HepG2 (cell line): ENCODE results near the gene WDR86. TPM values are rescaled to one million over a fixed set of nuclear protein-coding genes. Genes with fewer than 3 reads are reported as not detected.

Source experiments
- ATAC-seq: fragments of 200-7000 bp; cut with Tn5 transposase; 3 replicates; pipeline ENCODE4 v1.9.1; 2020; ENCODE audit warnings: mild to moderate bottlenecking, moderate library complexity
- BruUV-seq: library from RNA; stranded (reverse); fragments of 400-500 nt; replicated peaks from 2 replicates; lab custom pipeline; 2021; lab: Mats Ljungman, UMichigan
- CTCF ChIA-PET: fragments of 300-600 bp; formaldehyde crosslinking; extraction: SDS; loops from one replicate; lab custom pipeline; 2021; ENCODE audit warnings: low total read pairs, inconsistent platforms, low intra/inter-chr PET ratio; lab: Yijun Ruan, JAX
- POLR2A ChIA-PET: fragments of 350-600 bp; sonication (Branson Sonifier 250); formaldehyde crosslinking; loops from one replicate; lab custom pipeline; 2020; ENCODE audit warnings: antibody characterized with exemption, inconsistent platforms; lab: Yijun Ruan, JAX
- DNase-seq: peaks from one replicate; pipeline ENCODE4 v3.0.0-alpha.2; 2015; ENCODE audit warnings: low spot score
- FAIRE-seq: peaks from 3 replicates; lab custom pipeline; 2011; peaks lifted over from hg19 to GRCh38; lab: Jason Lieb, UNC
- H2AFZ ChIP-seq: one replicate; pipeline ENCODE4 v1.6.1; 2011; ENCODE audit warnings: low read length, inconsistent platforms
- H3K27ac ChIP-seq: fragments of 300-600 bp; 3 replicates; pipeline ENCODE4 v1.8.0; 2011; ENCODE audit warnings: mixed run types, mild to moderate bottlenecking, mixed read lengths, low read length, inconsistent platforms; ENCODE audit not compliant: insufficient read depth; ENCODE audit errors: extremely low read length
- H3K27me3 ChIP-seq, 2 experiments: fragments of 200-600 bp in 1 of 2; 2 replicates in 1 of 2; 3 replicates in 1 of 2; pipeline versions ENCODE4 v1.6.0 to v1.8.0; 2011; ENCODE audit warnings: low read length in 2 of 2, mild to moderate bottlenecking in 2 of 2, moderate library complexity in 2 of 2, inconsistent platforms in 1 of 2; ENCODE audit not compliant: insufficient read depth in 2 of 2, control insufficient read depth in 1 of 2
- H3K36me3 ChIP-seq, 2 experiments: fragments of 200-600 bp in 1 of 2; replicated peaks in 1 of 2; 2 replicates in 1 of 2; 3 replicates in 1 of 2; pipeline versions ENCODE4 v1.5.1 to v1.8.0; 2011; ENCODE audit warnings: low read length in 2 of 2, inconsistent platforms in 1 of 2; ENCODE audit not compliant: insufficient read depth in 2 of 2, control insufficient read depth in 1 of 2
- H3K4me1 ChIP-seq: 2 replicates; pipeline ENCODE4 v1.5.1; 2012; ENCODE audit warnings: low read length, inconsistent platforms; ENCODE audit not compliant: insufficient read depth
- H3K4me2 ChIP-seq: 2 replicates; pipeline ENCODE4 v1.6.0; 2011; ENCODE audit warnings: low read depth, low read length, inconsistent platforms
- H3K4me3 ChIP-seq, 3 experiments: fragments of 200-600 bp in 1 of 3; sonication (generic), shearing (Covaris generic) in 1 of 3; replicated peaks in 1 of 3; 2 replicates each; pipeline ENCODE4 v1.5.1; 2011 to 2016; ENCODE audit warnings: low read length in 3 of 3, inconsistent platforms in 2 of 3, low read depth in 2 of 3, mild to moderate bottlenecking in 2 of 3, control low read depth in 1 of 3, mixed read lengths in 1 of 3; ENCODE audit not compliant: insufficient read depth in 1 of 3
- H3K79me2 ChIP-seq: one replicate; pipeline ENCODE4 v1.6.1; 2011; ENCODE audit warnings: low read length, inconsistent platforms; ENCODE audit not compliant: insufficient read depth
- H3K9ac ChIP-seq: 2 replicates; pipeline ENCODE4 v1.6.0; 2011; ENCODE audit warnings: mild to moderate bottlenecking, low read depth, low read length, inconsistent platforms; ENCODE audit not compliant: insufficient read depth
- H3K9me3 ChIP-seq: 2 replicates; pipeline ENCODE4 v1.5.1; 2012; ENCODE audit warnings: mild to moderate bottlenecking, low read length
- H4K20me1 ChIP-seq: 2 replicates; pipeline ENCODE4 v1.6.0; 2011; ENCODE audit warnings: inconsistent platforms, mild to moderate bottlenecking, low read length, moderate library complexity; ENCODE audit not compliant: insufficient read depth
- BCLAF1 ChIP-seq: fragments of 450-650 bp; IDR thresholded peaks from 2 replicates; pipeline ENCODE4 v1.6.1; 2017; ENCODE audit warnings: mild to moderate bottlenecking
- DDIT3 ChIP-seq: sonication (generic); formaldehyde crosslinking; IDR thresholded peaks from 2 replicates; pipeline ENCODE4 v1.4.0; 2020; ENCODE audit warnings: mild to moderate bottlenecking, missing genetic modification reagents
- E2F5 ChIP-seq: sonication (generic); formaldehyde crosslinking; conservative IDR thresholded peaks from 2 replicates; pipeline ENCODE4 v1.4.0; 2020; ENCODE audit warnings: missing genetic modification reagents
- FOSL2 ChIP-seq: sonication (generic); formaldehyde crosslinking; IDR thresholded peaks from 2 replicates; pipeline ENCODE4 v1.4.0; 2020; ENCODE audit warnings: missing genetic modification reagents
- GTF3A ChIP-seq: sonication (generic); formaldehyde crosslinking; conservative IDR thresholded peaks from 2 replicates; pipeline ENCODE4 v1.4.0; 2020; ENCODE audit warnings: mild to moderate bottlenecking, missing genetic modification reagents
- JDP2 ChIP-seq: sonication (generic); formaldehyde crosslinking; IDR thresholded peaks from 2 replicates; pipeline ENCODE4 v1.8.1; 2022; ENCODE audit warnings: missing genetic modification reagents, borderline replicate concordance
- NFIC ChIP-seq: IDR thresholded peaks from 2 replicates; pipeline ENCODE4 v1.6.1; 2012; ENCODE audit warnings: mild to moderate bottlenecking, low read length, inconsistent platforms
- SP2 ChIP-seq: sonication (generic); formaldehyde crosslinking; IDR thresholded peaks from 2 replicates; pipeline ENCODE4 v1.5.1; 2020; ENCODE audit warnings: mild to moderate bottlenecking, missing genetic modification reagents
- SRSF4 ChIP-seq: fragments of 200-400 bp; formaldehyde crosslinking; IDR thresholded peaks from one replicate; pipeline ENCODE4 v1.6.1; 2018; ENCODE audit warnings: mild to moderate bottlenecking, low read depth, low read length, moderate library complexity; ENCODE audit not compliant: poor library complexity, severe bottlenecking
- USF2 ChIP-seq, 2 experiments: sonication (generic) in 1 of 2; formaldehyde crosslinking in 1 of 2; IDR thresholded peaks; 2 replicates each; pipeline versions ENCODE4 v1.5.1 to v1.6.1; 2011 to 2020; ENCODE audit warnings: borderline replicate concordance in 1 of 2, low read depth in 1 of 2, low read length in 1 of 2, mild to moderate bottlenecking in 1 of 2, missing genetic modification reagents in 1 of 2, moderate library complexity in 1 of 2
- ZBTB33 ChIP-seq: sonication (generic); formaldehyde crosslinking; IDR thresholded peaks from 2 replicates; pipeline ENCODE4 v1.4.0; 2020; ENCODE audit warnings: missing genetic modification reagents
- ZIK1 ChIP-seq: sonication (generic); formaldehyde crosslinking; IDR thresholded peaks from 2 replicates; pipeline ENCODE4 v1.5.0; 2020; ENCODE audit warnings: mild to moderate bottlenecking, low read depth, missing genetic modification reagents, borderline replicate concordance
- ZMYM2 ChIP-seq: sonication (generic); formaldehyde crosslinking; IDR thresholded peaks from 2 replicates; pipeline ENCODE4 v1.8.0; 2022; ENCODE audit warnings: mild to moderate bottlenecking, missing genetic modification reagents
- ZNF282 ChIP-seq: fragments of 450-650 bp; IDR thresholded peaks from 2 replicates; pipeline ENCODE4 v1.6.1; 2018; ENCODE audit not compliant: partially characterized antibody
- ZNF33A ChIP-seq: sonication (generic); formaldehyde crosslinking; IDR thresholded peaks from 2 replicates; pipeline ENCODE4 v1.5.1; 2020; ENCODE audit warnings: missing genetic modification reagents, mild to moderate bottlenecking, moderate library complexity, borderline replicate concordance
- ZNF343 ChIP-seq: sonication (generic); formaldehyde crosslinking; IDR thresholded peaks from 2 replicates; pipeline ENCODE4 v1.4.0; 2020; ENCODE audit warnings: mild to moderate bottlenecking, missing genetic modification reagents
- ZNF629 ChIP-seq: sonication (generic); formaldehyde crosslinking; conservative IDR thresholded peaks from 2 replicates; pipeline ENCODE4 v1.5.0; 2020; ENCODE audit warnings: missing genetic modification reagents
- WGBS: methylation state at CpG from one replicate; pipeline ENCODE4 v1.1.6; 2017; ENCODE audit warnings: low lambda C conversion rate; 5-methylcytosine and 5-hydroxymethylcytosine counted together
- in situ Hi-C: cut with HindIII; loops from 2 replicates; pipeline ENCODE4 v1.10.0; 2017; ENCODE audit warnings: low pct_unique_long_range_greater_than_20kb; ENCODE audit not compliant: extremely low pct_ligation_motif_present
- intact Hi-C: fragments of 100-400 bp; cut with micrococcal nuclease; formaldehyde crosslinking; loops from one replicate; pipeline ENCODE4 v1.10.0; 2022; ENCODE audit not compliant: unreplicated experiment
- polyA plus RNA-seq, 8 experiments: library from polyadenylated mRNA; depleted of rRNA in 3 of 8; stranded (reverse) in 7 of 8; unstranded in 1 of 8; fragments of >200 nt; fragmentation: Illumina TruSeq in 4 of 8; extraction: Trizol in 4 of 8; gene quantifications; 2 replicates each; pipeline versions ENCODE4 v1.2.1 to v1.2.3, GENCODE V29; 2011 to 2016; ENCODE audit warnings: low read depth in 4 of 8, missing spikeins in 1 of 8, mixed read lengths in 1 of 8; ENCODE audit not compliant: insufficient read depth in 1 of 8
- total RNA-seq, 5 experiments: library from RNA; depleted of rRNA; stranded (reverse); fragments of >200 nt; fragmentation: Illumina TruSeq; extraction: Trizol; gene quantifications; 2 replicates each; pipeline ENCODE4 v1.2.3, GENCODE V29; 2016; ENCODE audit warnings: low read depth in 1 of 5

Gene WDR86
- total and polyA plus RNA-seq, 2 of the 13 experiments (the other 11 are each of a cell fraction or from before 2014, with no cell fraction given): 0.11 to 2.9 TPM

- Histone ChIP-seq H3K9ac (no peak overlapping the region), H3K9me3 (no peaks in the 10 kb centered on the region), H3K27me3 (peaks cover 7 to 72% of the 10 kb centered on the region in 2 experiments; a peak in 3 of 5 replicates), H3K4me2 (no peak overlapping the region), H2AFZ (no peak overlapping the region), H3K4me3 (no peak overlapping the region), H4K20me1 (no peaks in the 10 kb centered on the region), H3K79me2 (no peaks in the 10 kb centered on the region), H3K36me3 (no peaks in the 10 kb centered on the region), H3K4me1 (peaks cover 13% of the 10 kb centered on the region), H3K27ac (no peak overlapping the region)
- in situ Hi-C loops (no loop called here), intact Hi-C loops (no loop called here)
- ATAC-seq (no peak), FAIRE-seq (no peak), DNase-seq (no peak)
- POLR2A ChIA-PET: no interaction called here
- WGBS: 67% methylated on average over 5 of the region's 13 CpGs
- no TSS peak for BruUV-seq
- CTCF ChIA-PET: no interaction called here
- TF ChIP-seq JDP2 (CRISPR knock-in tag) (no peak), SRSF4 (no peak), ZNF343 (CRISPR knock-in tag) (no peak), ZBTB33 (CRISPR knock-in tag) (no peak), GTF3A (CRISPR knock-in tag) (no peak), E2F5 (CRISPR knock-in tag) (no peak), NFIC (no peak), BCLAF1 (no peak), SP2 (CRISPR knock-in tag) (no peak), ZMYM2 (no peak), ZNF282 (no peak), DDIT3 (CRISPR knock-in tag) (no peak), ZNF629 (CRISPR knock-in tag) (no peak), ZNF33A (CRISPR knock-in tag) (no peak), FOSL2 (CRISPR knock-in tag) (no peak), USF2 (IDR thresholded peaks at IDR 0.05; ENCODE audit: low read depth, low read length) (no peak), USF2 (CRISPR knock-in tag; IDR thresholded peaks at IDR 0.05; ENCODE audit: borderline replicate concordance) (no peak), ZIK1 (no peak)
Measured at GRCh38 chr7:151397026-151397425, 12.8 kb downstream of the WDR86 start.
